Measurements from ENCODE around the gene DNAH14.

Gene DNAH14

DNA sequence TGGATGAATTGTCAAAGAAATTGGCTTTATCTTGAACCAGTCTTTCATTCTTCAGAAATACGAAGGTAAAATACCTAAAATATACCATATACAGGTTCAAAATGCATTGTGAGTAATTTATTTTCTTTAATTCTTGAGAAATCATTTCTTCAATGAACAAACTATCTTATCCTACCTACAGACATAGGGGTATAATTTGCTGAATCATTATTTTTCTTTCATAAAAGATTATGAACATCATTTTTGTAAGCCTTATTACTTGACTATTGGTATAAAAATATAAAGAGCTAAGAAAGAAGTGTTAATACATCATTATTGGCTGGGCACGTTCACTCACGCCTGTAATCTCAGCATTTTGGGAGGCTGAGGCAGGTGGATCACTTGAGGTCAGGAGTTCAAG lies 167.7 kb downstream of the DNAH14 start:
- Histone ChIP-seq H2BK12ac (ENCODE audit: low read length) (no peak overlapping the region), H3K4me3 (ENCODE audit: low read length in 2 of 2) (no peak overlapping the region), H2AFZ (ENCODE audit: low read length) (no peak overlapping the region), H4K91ac (ENCODE audit: low read depth, low read length, poor library complexity) (no peak overlapping the region), H3K27me3 (ENCODE audit: control insufficient read depth in 3 of 3, insufficient read depth in 3 of 3, low read depth in 1 of 3, low read length in 3 of 3) (no peaks in the 10 kb centered on the region), H3K18ac (ENCODE audit: low read length) (no peak overlapping the region), H3K27ac (replicated peaks; ENCODE audit: low read length) (no peak overlapping the region), H2BK15ac (ENCODE audit: low read length) (no peak overlapping the region), H4K8ac (ENCODE audit: low read depth, low read length) (no peak overlapping the region), H3K14ac (ENCODE audit: low read length) (no peak overlapping the region), H3K9me3 (replicated peaks in 1 of 2; ENCODE audit: control insufficient read depth in 2 of 2, insufficient read depth in 1 of 2, low read depth in 1 of 2, low read length in 2 of 2) (no peaks in the 10 kb centered on the region), H3K36me3 (replicated peaks in 1 of 2; ENCODE audit: control insufficient read depth in 2 of 2, insufficient read depth in 2 of 2, low read length in 2 of 2) (no peaks in the 10 kb centered on the region), H3K4ac (ENCODE audit: low read length) (no peak overlapping the region), H3K79me1 (ENCODE audit: low read depth, low read length) (no peaks in the 10 kb centered on the region), H2BK120ac (ENCODE audit: low read depth, low read length) (no peak overlapping the region), H2AK5ac (ENCODE audit: low read depth, low read length) (no peak overlapping the region), H3K4me2 (ENCODE audit: insufficient read depth, low read length, poor library complexity, severe bottlenecking) (no peak overlapping the region), H3K4me1 (ENCODE audit: control insufficient read depth in 2 of 2, insufficient read depth in 1 of 2, low read depth in 1 of 2, low read length in 2 of 2) (no peaks in the 10 kb centered on the region), H3K23ac (ENCODE audit: low read depth, low read length, poor library complexity) (no peak overlapping the region), H2BK5ac (ENCODE audit: low read length) (no peak overlapping the region), H3K9ac (ENCODE audit: low read depth, low read length, poor library complexity) (no peak overlapping the region)
- DNase-seq (ENCODE audit: low spot score): no peak
- WGBS, 2 donors (ENCODE audit: extremely low coverage in 2 of 2, insufficient read length in 2 of 2, insufficient replicate concordance in 1 of 2): no CpG with 5 or more reads among the region's 3 CpGs

DNA sequence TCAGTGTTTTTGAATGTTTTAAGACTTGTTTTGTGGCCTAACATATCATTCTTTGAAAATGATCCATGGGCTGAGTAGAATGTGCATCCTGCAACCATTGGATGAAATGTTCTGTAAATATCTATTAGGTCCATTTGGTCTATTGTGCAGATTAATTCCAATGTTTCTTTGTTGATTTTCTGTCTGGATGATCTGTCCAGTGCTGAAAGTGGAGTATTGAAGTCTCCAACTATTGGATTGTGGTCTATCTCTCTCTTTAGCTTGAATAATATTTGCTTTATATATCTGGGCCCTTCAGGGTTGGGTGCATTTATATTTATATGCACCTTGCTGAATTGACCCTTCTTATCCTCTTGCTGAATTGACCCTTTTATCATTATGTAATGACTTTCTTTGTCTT lies 181.5 kb downstream of the DNAH14 start:
- no peak overlapping the region for H3K23ac ChIP-seq (ENCODE audit: low read depth, low read length, poor library complexity)
- no peak overlapping the region for H4K8ac ChIP-seq (ENCODE audit: low read depth, low read length)
- H3K27me3 ChIP-seq (ENCODE audit: control insufficient read depth in 3 of 3, insufficient read depth in 3 of 3, low read depth in 1 of 3, low read length in 3 of 3): no peaks in the 10 kb centered on the region
- no peaks in the 10 kb centered on the region for H3K36me3 ChIP-seq (replicated peaks in 1 of 2; ENCODE audit: control insufficient read depth in 2 of 2, insufficient read depth in 2 of 2, low read length in 2 of 2)
- H2AFZ ChIP-seq (ENCODE audit: low read length): no peak overlapping the region
- H2BK120ac ChIP-seq (ENCODE audit: low read depth, low read length): no peak overlapping the region
- no peak overlapping the region for H3K9ac ChIP-seq (ENCODE audit: low read depth, low read length, poor library complexity)
- no peak overlapping the region for H3K14ac ChIP-seq (ENCODE audit: low read length)
- no peak overlapping the region for H3K27ac ChIP-seq (replicated peaks; ENCODE audit: low read length)
- H3K4me1 ChIP-seq (ENCODE audit: control insufficient read depth in 2 of 2, insufficient read depth in 1 of 2, low read depth in 1 of 2, low read length in 2 of 2): no peaks in the 10 kb centered on the region
- no peak overlapping the region for H3K4me3 ChIP-seq (ENCODE audit: low read length in 2 of 2)
- H2BK5ac ChIP-seq (ENCODE audit: low read length): no peak overlapping the region
- H2BK12ac ChIP-seq (ENCODE audit: low read length): no peak overlapping the region
- no peak overlapping the region for H4K91ac ChIP-seq (ENCODE audit: low read depth, low read length, poor library complexity)
- H3K4me2 ChIP-seq (ENCODE audit: insufficient read depth, low read length, poor library complexity, severe bottlenecking): no peak overlapping the region
- no peak overlapping the region for H2BK15ac ChIP-seq (ENCODE audit: low read length)
- H3K79me1 ChIP-seq (ENCODE audit: low read depth, low read length): no peaks in the 10 kb centered on the region
- no peak overlapping the region for H3K4ac ChIP-seq (ENCODE audit: low read length)
- no peaks in the 10 kb centered on the region for H3K9me3 ChIP-seq (replicated peaks in 1 of 2; ENCODE audit: control insufficient read depth in 2 of 2, insufficient read depth in 1 of 2, low read depth in 1 of 2, low read length in 2 of 2)
- H2AK5ac ChIP-seq (ENCODE audit: low read depth, low read length): no peak overlapping the region
- no peak overlapping the region for H3K18ac ChIP-seq (ENCODE audit: low read length)
- no peak for DNase-seq (ENCODE audit: low spot score)

DNA sequence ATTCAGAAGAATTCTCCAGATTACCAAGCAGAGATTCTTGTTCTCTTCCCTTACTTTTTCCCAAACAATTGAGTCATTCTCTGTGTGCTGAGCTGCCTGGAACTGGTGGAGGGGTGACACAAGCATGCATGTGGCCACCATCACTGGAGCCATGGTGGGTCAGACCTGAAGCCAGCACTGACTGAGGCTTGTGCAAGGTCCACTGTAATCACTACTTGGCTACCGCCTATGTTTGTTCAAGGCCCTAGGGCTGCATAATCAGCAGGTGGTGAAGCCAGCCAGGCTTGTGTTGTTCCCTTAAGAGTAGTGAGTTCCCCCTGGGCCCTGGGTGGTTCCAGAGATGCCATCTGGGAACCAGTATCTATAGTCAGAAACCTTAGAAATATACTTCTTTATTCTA lies 183.8 kb downstream of the DNAH14 start:
- no CpG with 5 or more reads among the region's 1 CpG for WGBS, 2 donors (ENCODE audit: extremely low coverage in 2 of 2, insufficient read length in 2 of 2, insufficient replicate concordance in 1 of 2)

DNA sequence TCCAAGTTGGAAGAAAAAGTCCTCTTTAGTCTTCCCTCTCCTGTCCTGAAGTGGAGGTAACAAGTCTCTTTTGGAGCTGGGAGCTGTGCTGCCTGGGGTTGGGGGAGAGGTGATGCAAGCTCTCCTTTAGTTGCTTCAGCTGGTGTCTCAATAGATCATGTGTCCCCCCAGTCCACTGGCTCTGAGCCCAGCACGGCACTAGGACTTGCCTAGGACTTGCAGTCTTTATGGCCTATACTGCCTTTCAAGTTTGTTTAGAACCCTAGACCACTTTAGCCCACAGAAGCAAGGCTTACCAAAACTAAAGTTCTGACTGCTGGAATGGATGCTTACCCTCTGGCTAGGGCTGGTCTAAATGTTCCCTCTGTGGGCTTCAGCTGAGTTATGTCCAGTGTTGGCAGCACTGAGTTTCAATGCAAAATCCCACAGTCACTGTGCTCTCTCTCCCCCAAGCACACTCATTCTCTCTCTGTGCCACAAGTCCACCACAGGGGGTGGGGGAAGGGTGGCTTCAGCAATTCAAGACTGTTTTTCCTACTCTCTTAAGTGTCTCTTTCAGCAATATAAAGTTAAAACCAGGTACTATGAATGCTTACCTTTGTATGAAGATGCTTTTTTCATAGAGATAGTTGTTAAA lies 185.0 kb downstream of the DNAH14 start:
- Histone ChIP-seq H3K79me1 (ENCODE audit: low read depth, low read length) (no peaks in the 10 kb centered on the region), H2BK12ac (ENCODE audit: low read length) (no peak overlapping the region), H3K4me2 (ENCODE audit: insufficient read depth, low read length, poor library complexity, severe bottlenecking) (no peak overlapping the region), H4K8ac (ENCODE audit: low read depth, low read length) (no peak overlapping the region), H3K4me1 (ENCODE audit: control insufficient read depth in 2 of 2, insufficient read depth in 1 of 2, low read depth in 1 of 2, low read length in 2 of 2) (no peaks in the 10 kb centered on the region), H3K23ac (ENCODE audit: low read depth, low read length, poor library complexity) (no peak overlapping the region), H3K9me3 (replicated peaks in 1 of 2; ENCODE audit: control insufficient read depth in 2 of 2, insufficient read depth in 1 of 2, low read depth in 1 of 2, low read length in 2 of 2) (no peaks in the 10 kb centered on the region), H3K4me3 (ENCODE audit: low read length in 2 of 2) (no peak overlapping the region), H3K27ac (replicated peaks; ENCODE audit: low read length) (no peak overlapping the region), H2AFZ (ENCODE audit: low read length) (no peak overlapping the region), H3K9ac (ENCODE audit: low read depth, low read length, poor library complexity) (no peak overlapping the region), H3K4ac (ENCODE audit: low read length) (no peak overlapping the region), H3K18ac (ENCODE audit: low read length) (no peak overlapping the region), H3K14ac (ENCODE audit: low read length) (no peak overlapping the region), H3K36me3 (replicated peaks in 1 of 2; ENCODE audit: control insufficient read depth in 2 of 2, insufficient read depth in 2 of 2, low read length in 2 of 2) (no peaks in the 10 kb centered on the region), H2BK5ac (ENCODE audit: low read length) (no peak overlapping the region), H2BK15ac (ENCODE audit: low read length) (no peak overlapping the region), H4K91ac (ENCODE audit: low read depth, low read length, poor library complexity) (no peak overlapping the region), H2BK120ac (ENCODE audit: low read depth, low read length) (no peak overlapping the region), H2AK5ac (ENCODE audit: low read depth, low read length) (no peak overlapping the region), H3K27me3 (ENCODE audit: control insufficient read depth in 3 of 3, insufficient read depth in 3 of 3, low read depth in 1 of 3, low read length in 3 of 3) (no peaks in the 10 kb centered on the region)
- WGBS, 2 donors (ENCODE audit: extremely low coverage in 2 of 2, insufficient read length in 2 of 2, insufficient replicate concordance in 1 of 2): no CpG with 5 or more reads among the region's 1 CpG
- DNase-seq (ENCODE audit: low spot score): no peak

More for the DNA sequence above, 183.8 kb downstream of the DNAH14 start:
- Histone ChIP-seq H3K27me3 (ENCODE audit: control insufficient read depth in 3 of 3, insufficient read depth in 3 of 3, low read depth in 1 of 3, low read length in 3 of 3) (no peaks in the 10 kb centered on the region), H4K8ac (ENCODE audit: low read depth, low read length) (no peak overlapping the region), H3K79me1 (ENCODE audit: low read depth, low read length) (no peaks in the 10 kb centered on the region), H2BK12ac (ENCODE audit: low read length) (no peak overlapping the region), H3K4me3 (ENCODE audit: low read length in 2 of 2) (no peak overlapping the region), H3K4ac (ENCODE audit: low read length) (no peak overlapping the region), H3K4me2 (ENCODE audit: insufficient read depth, low read length, poor library complexity, severe bottlenecking) (no peak overlapping the region), H2AFZ (ENCODE audit: low read length) (no peak overlapping the region), H2AK5ac (ENCODE audit: low read depth, low read length) (no peak overlapping the region), H3K9ac (ENCODE audit: low read depth, low read length, poor library complexity) (no peak overlapping the region), H2BK5ac (ENCODE audit: low read length) (no peak overlapping the region), H3K23ac (ENCODE audit: low read depth, low read length, poor library complexity) (no peak overlapping the region), H4K91ac (ENCODE audit: low read depth, low read length, poor library complexity) (no peak overlapping the region), H2BK15ac (ENCODE audit: low read length) (no peak overlapping the region), H3K4me1 (ENCODE audit: control insufficient read depth in 2 of 2, insufficient read depth in 1 of 2, low read depth in 1 of 2, low read length in 2 of 2) (no peaks in the 10 kb centered on the region), H3K36me3 (replicated peaks in 1 of 2; ENCODE audit: control insufficient read depth in 2 of 2, insufficient read depth in 2 of 2, low read length in 2 of 2) (no peaks in the 10 kb centered on the region), H3K14ac (ENCODE audit: low read length) (no peak overlapping the region), H2BK120ac (ENCODE audit: low read depth, low read length) (no peak overlapping the region), H3K18ac (ENCODE audit: low read length) (no peak overlapping the region), H3K27ac (replicated peaks; ENCODE audit: low read length) (no peak overlapping the region), H3K9me3 (replicated peaks in 1 of 2; ENCODE audit: control insufficient read depth in 2 of 2, insufficient read depth in 1 of 2, low read depth in 1 of 2, low read length in 2 of 2) (no peaks in the 10 kb centered on the region)
- DNase-seq (ENCODE audit: low spot score): no peak

Data from neuronal stem cell (in vitro differentiated cells).